HCT116 (cell line): Measurements from ENCODE around the gene PFKFB3. TPM values are rescaled to one million over a fixed set of nuclear protein-coding genes. Genes with fewer than 3 reads are reported as not detected.

ENCODE experiments used
- ATAC-seq: fragments of 200-7000 bp; cut with Tn5 transposase; 2 replicates; pipeline ENCODE4 v1.9.1; 2020; ENCODE audit warnings: mild to moderate bottlenecking, moderate library complexity
- BruUV-seq: library from RNA; stranded (reverse); fragments of 400-500 nt; replicated peaks from 2 replicates; lab custom pipeline; 2021; lab: Mats Ljungman, UMichigan
- CTCF ChIA-PET: fragments of 300-600 bp; sonication (Branson Sonifier 250); formaldehyde crosslinking; loops from one replicate; lab custom pipeline; 2021; ENCODE audit warnings: antibody characterized with exemption; lab: Charles Lee
- POLR2A ChIA-PET: fragments of 300-600, 350-600 bp; sonication (Branson Sonifier 250); formaldehyde crosslinking; loops from one replicate; lab custom pipeline; 2021; ENCODE audit warnings: antibody characterized with exemption; lab: Charles Lee
- RAD21 ChIA-PET, 2 experiments: fragments of 300-600 bp; sonication (Branson Sonifier 250); formaldehyde crosslinking; loops; one replicate each; lab custom pipeline; 2023; ENCODE audit warnings: low total read pairs in 2 of 2; ENCODE audit not compliant: uncharacterized antibody in 2 of 2, unreplicated experiment in 2 of 2, low non-redundant PET in 1 of 2; lab: Charles Lee
- DNase-seq: peaks from one replicate; pipeline ENCODE4 v3.0.0-alpha.2; 2010; ENCODE audit warnings: low read depth, low spot score
- H2AFZ ChIP-seq: fragments of 200-600 bp; shearing (Covaris generic), sonication (generic); 2 replicates; pipeline ENCODE4 v1.6.1; 2017; ENCODE audit warnings: low read depth, mixed run types, mixed read lengths, antibody characterized with exemption, low read length; ENCODE audit not compliant: poor library complexity, severe bottlenecking
- H3K27ac ChIP-seq: 2 replicates; pipeline ENCODE4 v1.5.1; 2012; ENCODE audit warnings: low read depth, low read length
- H3K27me3 ChIP-seq: fragments of 200-600 bp; sonication (generic); 2 replicates; pipeline ENCODE4 v1.6.1; 2016; ENCODE audit warnings: mixed run types, low read length, mixed read lengths; ENCODE audit not compliant: insufficient read depth
- H3K36me3 ChIP-seq, 2 experiments: fragments of 200-500 bp in 1 of 2; fragments of 200-600 bp in 1 of 2; sonication (Bioruptor generic) in 1 of 2; sonication (generic) in 1 of 2; 2 replicates each; pipeline versions ENCODE4 v1.5.1 to v1.6.1; 2014 to 2016; ENCODE audit warnings: low read length in 2 of 2, inconsistent platforms in 1 of 2, mixed read lengths in 1 of 2, mixed run types in 1 of 2; ENCODE audit not compliant: insufficient read depth in 2 of 2, control insufficient read depth in 1 of 2
- H3K4me1 ChIP-seq, 2 experiments: fragments of 200-600 bp in 1 of 2; sonication (generic) in 1 of 2; 2 replicates each; pipeline versions ENCODE4 v1.5.1 to v1.6.1; 2012 to 2017; ENCODE audit warnings: low read length in 2 of 2, inconsistent platforms in 1 of 2, mild to moderate bottlenecking in 1 of 2, mixed read lengths in 1 of 2, mixed run types in 1 of 2, moderate library complexity in 1 of 2; ENCODE audit not compliant: insufficient read depth in 2 of 2, control insufficient read depth in 1 of 2
- H3K4me2 ChIP-seq: fragments of 200-600 bp; sonication (generic); 2 replicates; pipeline ENCODE4 v1.6.1; 2017; ENCODE audit warnings: mixed run types, low read length, mixed read lengths
- H3K4me3 ChIP-seq, 2 experiments: fragments of 200-600 bp in 1 of 2; sonication (generic) in 1 of 2; replicated peaks in 1 of 2; 2 replicates each; pipeline ENCODE4 v1.5.1; 2011 to 2016; ENCODE audit warnings: low read length in 2 of 2, control low read depth in 1 of 2, low read depth in 1 of 2, mild to moderate bottlenecking in 1 of 2, mixed read lengths in 1 of 2, mixed run types in 1 of 2
- H3K79me2 ChIP-seq: fragments of 200-600 bp; sonication (generic); 2 replicates; pipeline ENCODE4 v1.6.1; 2017; ENCODE audit warnings: mild to moderate bottlenecking, mixed run types, low read length, moderate library complexity, mixed read lengths; ENCODE audit not compliant: insufficient read depth
- H3K9ac ChIP-seq: fragments of 200-600 bp; sonication (generic); 2 replicates; pipeline ENCODE4 v1.6.1; 2016; ENCODE audit warnings: low read length, mixed read lengths
- H3K9me2 ChIP-seq: fragments of 200-600 bp; sonication (generic), shearing (Covaris generic); 2 replicates; pipeline ENCODE4 v1.6.1; 2017; ENCODE audit warnings: mixed run types, mild to moderate bottlenecking, moderate library complexity; ENCODE audit not compliant: insufficient read depth
- H3K9me3 ChIP-seq, 2 experiments: fragments of 200-500 bp in 1 of 2; fragments of 200-600 bp in 1 of 2; sonication (Bioruptor generic) in 1 of 2; sonication (generic) in 1 of 2; 2 replicates each; pipeline ENCODE4 v1.6.1; 2014 to 2017; ENCODE audit warnings: low read length in 2 of 2, mixed read lengths in 2 of 2, inconsistent platforms in 1 of 2, low read depth in 1 of 2, mild to moderate bottlenecking in 1 of 2, mixed run types in 1 of 2, moderate library complexity in 1 of 2; ENCODE audit not compliant: control insufficient read depth in 1 of 2, insufficient read depth in 1 of 2
- H4K20me1 ChIP-seq: fragments of 200-600 bp; sonication (generic), shearing (Covaris generic); 2 replicates; pipeline ENCODE4 v1.6.1; 2017; ENCODE audit warnings: mixed run types, mild to moderate bottlenecking, moderate library complexity; ENCODE audit not compliant: insufficient read depth
- CEBPB ChIP-seq: IDR thresholded peaks from 2 replicates; pipeline ENCODE4 v1.6.1; 2012; ENCODE audit warnings: low read depth
- EGR1 ChIP-seq: IDR thresholded peaks from 2 replicates; pipeline ENCODE4 v1.6.1; 2012; ENCODE audit warnings: low read depth
- ELF1 ChIP-seq: IDR thresholded peaks from 2 replicates; pipeline ENCODE4 v1.6.1; 2012; ENCODE audit warnings: low read depth, borderline replicate concordance
- POLR2A ChIP-seq: IDR thresholded peaks from 2 replicates; pipeline ENCODE4 v1.7.0; 2011; ENCODE audit warnings: borderline replicate concordance; ENCODE audit not compliant: insufficient read depth, insufficient read length; ENCODE audit errors: extremely low read depth
- POLR2AphosphoS5 ChIP-seq: IDR thresholded peaks from 2 replicates; pipeline ENCODE4 v1.6.1; 2011; ENCODE audit warnings: mild to moderate bottlenecking, low read depth, low read length, moderate library complexity
- REST ChIP-seq: IDR thresholded peaks from 2 replicates; pipeline ENCODE4 v1.6.1; 2012; ENCODE audit warnings: low read depth
- SRF ChIP-seq: IDR thresholded peaks from 2 replicates; pipeline ENCODE4 v1.6.1; 2012; ENCODE audit warnings: low read depth
- TCF7L2 ChIP-seq: IDR thresholded peaks from 2 replicates; pipeline ENCODE4 v1.7.0; 2011; ENCODE audit warnings: borderline replicate concordance, inconsistent platforms; ENCODE audit not compliant: insufficient read depth, insufficient read length; ENCODE audit errors: extremely low read depth
- YY1 ChIP-seq: IDR thresholded peaks from 2 replicates; pipeline ENCODE4 v1.6.1; 2011; ENCODE audit warnings: low read length, low read depth, moderate library complexity, mild to moderate bottlenecking; ENCODE audit not compliant: insufficient replicate concordance; ENCODE audit errors: extremely low read depth
- ZBTB33 ChIP-seq: IDR thresholded peaks from 2 replicates; pipeline ENCODE4 v1.6.1; 2011; ENCODE audit warnings: mild to moderate bottlenecking, low read length, moderate library complexity; ENCODE audit not compliant: insufficient replicate concordance; ENCODE audit errors: extremely low read depth
- ZFX ChIP-seq: fragments of 450-650 bp; IDR thresholded peaks from 2 replicates; pipeline ENCODE4 v1.6.1; 2017
- intact Hi-C: fragments of 100-400 bp; cut with micrococcal nuclease; formaldehyde crosslinking; loops from 2 replicates; pipeline ENCODE4 v1.10.0; 2022
- total RNA-seq: library from RNA; stranded (reverse); gene quantifications from one replicate; pipeline ENCODE4 v1.2.1, GENCODE V29; 2021; ENCODE audit not compliant: unreplicated experiment

PFKFB3 gene
- total RNA-seq, 1 experiment from 2014 or later, result 50.8 TPM

GRCh38 chr10:6221192-6221940 is 18.6 kb downstream of the PFKFB3 start:
- H3K36me3 ChIP-seq, result peaks cover 31 to 32% of the 10 kb centered on the region in 2 experiments; a peak in 3 of 4 replicates
- H2AFZ ChIP-seq, result no peak overlapping the region
- no peak overlapping the region for H3K9ac ChIP-seq
- H3K79me2 ChIP-seq, result no peaks in the 10 kb centered on the region
- peak overlapping the region; percentile 62; the same call in 1 of the 2 replicates for H3K27ac ChIP-seq
- H3K9me2 ChIP-seq, result no peaks in the 10 kb centered on the region
- intact Hi-C loops, result no loop called here
- no peaks in the 10 kb centered on the region for H3K9me3 ChIP-seq
- TF ChIP-seq TCF7L2, result no peak
- TF ChIP-seq POLR2AphosphoS5, result no peak
- TF ChIP-seq ELF1, result no peak
- TF ChIP-seq POLR2A, result no peak
- TF ChIP-seq EGR1, result no peak
- TF ChIP-seq ZFX, result no peak
- TF ChIP-seq, all 23 proteins: peak for 0
- BruUV-seq, result no TSS peak
- Histone ChIP-seq H3K27me3 (no peaks in the 10 kb centered on the region), H3K4me2 (peak overlapping the region; percentile 39), H3K4me3 (no peak overlapping the region), H4K20me1 (no peaks in the 10 kb centered on the region), H3K4me1 (peaks cover 12 to 15% of the 10 kb centered on the region in 2 experiments; a peak in 3 of 4 replicates)
- ATAC-seq (no peak), DNase-seq (no peak)
- ChIA-PET RAD21 (no interaction called here), CTCF (no interaction called here), POLR2A (no interaction called here)

- H3K9me2 ChIP-seq, result no peaks in the 10 kb centered on the region
- H3K27ac ChIP-seq, result peak overlapping the region; percentile 62
- ChIA-PET RAD21 (no interaction called here), CTCF (no interaction called here), POLR2A (no interaction called here)
- ATAC-seq (peak; percentile 68), DNase-seq (no peak)
- H3K9ac ChIP-seq, result peak overlapping the region; percentile 17; the same call in 1 of the 2 replicates
- H4K20me1 ChIP-seq, result no peaks in the 10 kb centered on the region
- peaks cover 32 to 35% of the 10 kb centered on the region in 2 experiments; a peak in 3 of 4 replicates for H3K36me3 ChIP-seq
- peak overlapping the region; percentile 39 for H3K4me2 ChIP-seq
- H3K9me3 ChIP-seq, result no peaks in the 10 kb centered on the region
- H3K79me2 ChIP-seq, result no peaks in the 10 kb centered on the region
- intact Hi-C loops, result no loop called here
- no TSS peak for BruUV-seq
- H3K4me1 ChIP-seq, result peaks cover 12 to 15% of the 10 kb centered on the region in 2 experiments; a peak in 3 of 4 replicates
- H3K27me3 ChIP-seq, result no peaks in the 10 kb centered on the region
- no peak overlapping the region for H3K4me3 ChIP-seq
- H2AFZ ChIP-seq, result no peak overlapping the region
- TF ChIP-seq TCF7L2 (no peak), POLR2A (no peak), ZBTB33 (no peak), EGR1 (no peak), SRF (no peak), YY1 (no peak), CEBPB (no peak), POLR2AphosphoS5 (no peak), REST (no peak)
Observed at GRCh38 chr10:6221971-6222751, 19.4 kb downstream of the PFKFB3 start.
